H1 (cell line): ENCODE data around the gene THADA. TPM values are rescaled to one million over a fixed set of nuclear protein-coding genes. Genes with fewer than 3 reads are reported as not detected.

Experiments
- JUN ChIP-seq: IDR thresholded peaks from 2 replicates; pipeline ENCODE4 v1.6.1; 2011; ENCODE audit warnings: low read depth, mild to moderate bottlenecking, improper control_type of control experiment, low read length
- KDM1A ChIP-seq: fragments of 200-600, 300-600 bp; sonication (generic); IDR thresholded peaks from 2 replicates; pipeline ENCODE4 v1.7.1; 2016; ENCODE audit warnings: mild to moderate bottlenecking, low read length, borderline replicate concordance
- KDM5A ChIP-seq: fragments of 200-600 bp; IDR thresholded peaks from 2 replicates; pipeline ENCODE4 v1.7.1; 2012; ENCODE audit warnings: mild to moderate bottlenecking, low read length, inconsistent platforms, mixed read lengths
- SAP30 ChIP-seq: fragments of 300-600 bp; sonication (generic); IDR thresholded peaks from 2 replicates; pipeline ENCODE4 v1.7.1; 2012; ENCODE audit warnings: low read length, moderate library complexity, mild to moderate bottlenecking, inconsistent platforms; ENCODE audit not compliant: insufficient read depth, insufficient replicate concordance
- SIRT6 ChIP-seq: IDR thresholded peaks from one replicate; pipeline ENCODE4 v1.7.1; 2012; ENCODE audit warnings: low read length, inconsistent platforms
- SP2 ChIP-seq: IDR thresholded peaks from 2 replicates; pipeline ENCODE4 v1.6.1; 2012; ENCODE audit warnings: mild to moderate bottlenecking, low read length, inconsistent platforms
- TBP ChIP-seq: IDR thresholded peaks from 2 replicates; pipeline ENCODE4 v1.6.1; 2011; ENCODE audit warnings: low read depth, low read length, improper control_type of control experiment
- polyA plus RNA-seq, 7 experiments: library from polyadenylated mRNA; depleted of rRNA in 3 of 7; stranded (reverse) in 5 of 7; unstranded in 2 of 7; fragments of >200 nt in 5 of 7; fragments of 200-250 nt in 2 of 7; gene quantifications; 1 replicate in 5 of 7; 2 replicates in 1 of 7; 4 replicates in 1 of 7; pipeline versions ENCODE4 v1.2.1 to v1.2.3, GENCODE V29; 2011 to 2013; ENCODE audit warnings: missing spikeins in 2 of 7, mixed read lengths in 2 of 7
- total RNA-seq: library from RNA; stranded (reverse); fragmentation: NEBNext Ultra II Directional; extraction: Animal tissue kit (Norgen Biotek cat#: 25700); gene quantifications from 2 replicates; pipeline ENCODE4 v1.2.1, GENCODE V29; 2021

THADA gene
- total and polyA plus RNA-seq, 2 of the 8 experiments (the other 6 are each of a cell fraction or from before 2014, with no cell fraction given): 22.4 to 26.8 TPM

DNA sequence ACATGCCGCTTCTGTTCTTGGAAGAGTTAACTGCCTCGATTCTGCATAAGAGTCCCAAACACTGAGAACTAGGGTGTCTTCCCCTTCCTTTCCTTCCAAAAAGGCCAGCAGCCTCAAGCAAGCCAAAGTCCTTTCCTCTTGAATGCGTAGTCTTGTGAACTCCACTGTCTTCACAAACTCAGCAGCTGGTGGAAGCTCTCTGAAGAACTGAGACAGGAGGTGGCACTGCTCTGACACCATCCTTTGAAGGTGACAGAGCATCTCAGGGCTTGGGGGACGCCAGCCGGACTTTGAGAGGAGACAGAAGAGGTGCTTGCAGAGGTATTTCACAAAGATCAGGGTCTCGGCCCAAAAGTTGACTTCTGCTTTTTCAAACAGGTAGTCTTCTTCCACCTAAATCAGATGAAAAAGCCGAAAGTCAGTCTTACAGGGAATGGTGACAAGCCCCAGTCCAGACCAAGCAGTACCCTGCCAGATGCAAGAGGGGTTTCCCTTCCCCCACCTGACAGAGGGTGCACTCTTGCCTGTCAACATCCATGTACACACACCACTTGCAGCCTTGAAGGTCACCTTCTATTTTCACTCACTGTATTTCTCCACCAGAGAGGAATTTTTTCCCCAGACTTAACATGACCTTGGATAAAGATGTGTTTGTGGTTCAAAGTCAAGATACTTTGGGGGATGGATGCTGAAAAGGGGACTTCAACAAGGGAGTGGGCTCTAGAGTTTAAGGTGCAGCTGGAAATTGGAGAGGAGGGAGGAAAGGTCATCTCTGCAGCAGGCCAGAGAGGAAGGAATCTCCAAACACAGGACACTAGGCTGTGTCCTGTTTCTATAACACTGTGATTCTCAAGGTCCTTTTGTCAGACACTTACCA lies 364.6 kb downstream of the THADA start (continued):
- TF ChIP-seq KDM5A: no peak
- TF ChIP-seq KDM1A: no peak
- no peak for TF ChIP-seq SIRT6
- TF ChIP-seq SAP30: no peak
- no peak for TF ChIP-seq SP2
- TF ChIP-seq TBP: no peak
- TF ChIP-seq JUN: no peak
- TF ChIP-seq, all 59 proteins: peak for 0
